DLD1 (cell line): ENCODE data around the gene RASSF8.
"Not testable (repeated sequence)": the region's sequence is repeated elsewhere in the genome, so short reads cannot be mapped to it uniquely, and the experiment has no call there.

Experiments used
- in situ Hi-C: cut with HindIII; loops from 2 replicates; pipeline ENCODE4 v1.10.0; 2017; ENCODE audit warnings: low sequenced_read_pairs

RASSF8 gene

GRCh38 chr12:26054383-26054782 lies 95.9 kb downstream of the RASSF8 start:
- in situ Hi-C loops: no loop called here

DNA sequence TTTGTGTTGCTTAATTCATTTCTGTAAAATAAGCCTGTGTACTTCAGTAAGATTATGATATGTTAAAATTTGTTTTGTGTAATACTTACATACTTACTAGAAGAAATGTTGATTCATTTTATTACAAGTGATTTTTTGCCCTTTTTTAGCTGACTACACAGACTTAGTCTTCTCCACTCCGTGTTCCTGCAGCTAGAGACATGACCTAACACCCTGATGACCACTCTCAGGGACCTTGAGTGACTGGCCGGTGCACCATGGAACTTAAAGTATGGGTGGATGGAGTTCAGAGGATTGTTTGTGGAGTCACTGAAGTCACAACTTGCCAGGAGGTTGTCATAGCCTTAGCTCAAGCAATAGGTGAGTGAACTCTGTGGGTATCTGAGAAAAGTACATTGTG lies 96.6 kb downstream of the RASSF8 start:
- in situ Hi-C loops: no loop called here

DNA sequence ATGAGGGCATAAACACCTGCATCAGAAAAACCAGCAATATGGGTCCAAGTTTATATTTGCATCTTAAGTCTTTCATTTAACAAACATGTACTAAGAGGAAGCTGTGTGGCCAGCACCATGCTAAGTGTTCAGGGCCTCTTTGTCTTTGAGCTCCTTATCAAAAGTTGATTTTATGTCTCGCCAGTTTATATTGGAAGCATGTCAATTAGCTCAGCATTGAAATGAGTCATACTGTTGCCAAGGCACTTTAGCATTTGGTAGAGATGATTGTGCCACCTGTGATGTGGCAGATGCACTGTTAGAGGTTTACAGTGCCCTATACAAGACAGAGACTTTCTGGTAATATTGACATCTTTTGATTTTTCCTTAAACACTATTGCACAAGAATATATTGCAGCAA lies 97.9 kb downstream of the RASSF8 start:
- in situ Hi-C loops: no loop called here

GRCh38 chr12:26057271-26057670 lies 98.8 kb downstream of the RASSF8 start:
- in situ Hi-C loops: not testable (repeated sequence)

DNA sequence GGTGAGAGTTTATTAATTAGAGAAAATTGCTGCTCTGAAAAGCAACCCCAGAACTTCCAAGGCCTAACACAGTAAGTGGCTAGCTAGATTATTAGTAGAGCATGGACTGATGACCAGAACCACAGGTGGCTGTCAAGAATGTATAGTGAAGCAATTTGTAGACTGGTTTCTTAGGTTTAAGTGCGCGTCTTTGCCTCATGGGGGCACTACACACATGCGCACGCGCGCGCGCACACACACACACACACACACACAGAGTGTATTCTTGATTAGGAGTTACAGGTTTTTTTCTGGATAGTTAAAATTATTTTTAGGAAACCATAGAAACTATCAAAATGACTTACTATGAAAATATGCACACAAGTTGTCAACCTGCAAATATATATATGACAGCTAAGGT lies 99.8 kb downstream of the RASSF8 start:
- in situ Hi-C loops: no loop called here

DNA sequence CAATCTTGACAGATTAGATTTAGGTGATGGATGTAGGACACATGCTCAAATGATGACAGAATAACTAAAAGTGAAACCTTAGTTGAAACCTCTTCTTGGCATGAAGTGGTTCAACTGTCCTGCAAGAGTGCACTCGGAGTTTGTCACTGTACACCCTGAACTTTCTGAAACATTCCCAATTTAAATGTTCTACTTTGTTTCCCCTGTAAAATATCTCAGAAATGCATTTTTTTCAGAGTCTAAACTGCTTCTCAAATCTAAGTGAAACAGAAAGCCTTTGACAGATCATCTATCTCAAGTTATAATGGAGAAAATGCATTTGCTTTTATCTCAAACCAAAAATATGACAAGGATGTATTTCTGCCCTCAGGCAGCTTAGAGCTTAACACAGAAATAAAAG lies 100.3 kb downstream of the RASSF8 start:
- in situ Hi-C loops: no loop called here

GRCh38 chr12:26062006-26062405 lies 103.5 kb downstream of the RASSF8 start:
- in situ Hi-C loops: no loop called here

DNA sequence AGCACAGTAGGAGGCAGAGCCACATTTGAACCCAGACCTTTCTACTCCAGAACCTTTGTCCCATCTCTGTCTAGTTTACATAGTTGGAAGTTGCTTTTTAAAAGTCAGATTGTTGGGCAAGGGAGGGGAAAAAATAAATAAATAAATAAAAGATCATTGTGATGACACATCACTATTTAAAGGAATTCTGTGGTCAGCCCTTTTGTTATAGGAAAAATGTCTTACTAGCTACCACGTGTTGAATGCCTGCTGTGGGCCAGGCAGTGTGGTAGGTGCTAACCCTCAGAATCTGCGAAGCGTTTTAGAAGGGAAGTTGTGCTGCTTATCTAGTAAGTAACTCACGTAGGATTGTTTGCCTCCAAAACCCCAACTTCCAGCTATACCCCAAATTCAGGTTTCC lies 104.1 kb downstream of the RASSF8 start:
- in situ Hi-C loops: no loop called here

DNA sequence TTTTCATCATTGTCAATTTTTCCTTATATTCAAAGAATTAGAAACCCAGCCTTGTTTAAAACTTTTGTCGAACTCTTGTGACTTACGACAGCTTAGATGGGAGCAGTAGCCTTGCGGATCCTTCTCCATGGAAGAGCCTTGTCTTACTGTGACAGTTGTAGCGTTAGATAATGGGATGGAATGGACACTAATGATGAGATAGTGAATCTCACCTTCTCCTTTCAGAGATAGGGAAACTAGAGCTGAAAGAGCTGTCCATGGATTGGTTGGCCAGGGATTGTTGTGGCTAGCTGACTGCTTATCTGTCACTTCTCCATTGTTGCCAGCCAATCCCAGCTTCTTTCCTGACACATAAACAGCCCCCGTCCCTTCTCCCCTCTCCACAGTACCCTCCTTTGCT lies 107.0 kb downstream of the RASSF8 start:
- in situ Hi-C loops: no loop called here

GRCh38 chr12:26068503-26068902 lies 110.0 kb downstream of the RASSF8 start:
- in situ Hi-C loops: no loop called here

DNA sequence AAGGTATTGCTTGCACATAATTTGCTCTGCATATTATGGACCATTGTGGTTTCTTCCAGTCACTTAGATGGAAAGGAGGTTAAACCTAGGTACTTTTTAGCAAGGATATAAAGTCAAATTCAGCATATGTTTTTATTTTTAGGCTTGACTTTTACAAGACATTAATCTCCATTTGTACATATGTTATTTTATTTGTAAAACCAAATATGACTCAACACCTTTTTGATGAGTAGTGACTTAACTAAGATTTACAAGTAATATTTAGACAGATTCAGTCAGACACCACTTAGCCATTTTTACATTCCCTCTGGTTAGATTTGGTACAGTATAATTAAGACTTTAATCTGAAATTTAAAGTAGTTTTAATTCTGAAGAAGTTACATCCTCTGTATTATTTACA lies 111.3 kb downstream of the RASSF8 start:
- in situ Hi-C loops: no loop called here

GRCh38 chr12:26077915-26078702 lies 119.6 kb downstream of the RASSF8 start:
- in situ Hi-C loops: no loop called here

- in situ Hi-C loops: no loop called here
Observed at GRCh38 chr12:26080911-26081310, 122.4 kb downstream of the RASSF8 start.

DNA sequence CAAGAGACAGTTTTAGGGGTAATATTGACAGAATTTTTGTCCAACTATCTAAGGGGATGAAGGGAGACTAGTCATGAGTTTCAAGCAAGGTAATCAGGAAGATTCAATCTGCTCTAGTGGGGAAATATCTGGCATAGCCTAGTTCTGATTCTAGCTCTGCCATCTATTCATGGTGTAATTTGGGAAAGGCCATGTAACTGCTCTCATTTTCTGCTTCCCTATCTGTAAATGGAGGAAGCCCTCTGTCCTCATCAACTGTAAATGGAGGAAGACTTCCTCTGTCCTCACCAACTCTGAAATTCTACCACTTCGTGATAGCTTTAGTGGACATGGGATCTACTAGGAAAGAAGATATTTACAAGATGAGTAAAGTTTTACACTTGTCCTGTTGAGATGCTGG lies 128.5 kb downstream of the RASSF8 start:
- in situ Hi-C loops: no loop called here

DNA sequence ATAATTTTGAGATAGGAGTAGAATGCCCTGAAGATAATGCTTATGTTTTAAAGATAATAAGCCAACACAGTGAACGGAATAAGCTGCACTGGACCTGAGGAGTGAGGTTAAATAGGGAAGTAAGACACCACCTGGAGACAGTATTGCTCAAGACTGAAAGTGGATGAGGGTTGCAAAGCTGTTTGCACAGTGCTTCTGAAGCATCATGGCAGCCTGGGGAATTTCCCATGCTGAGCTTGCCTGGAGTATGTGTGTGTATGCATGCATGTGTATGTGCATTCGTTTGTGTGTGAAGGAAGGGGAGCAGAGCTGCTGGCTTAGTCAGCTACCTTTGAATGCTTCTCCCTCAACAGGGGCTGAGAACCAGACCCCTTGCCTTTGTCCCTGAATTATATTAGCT lies 130.5 kb downstream of the RASSF8 start:
- in situ Hi-C loops: no loop called here

DNA sequence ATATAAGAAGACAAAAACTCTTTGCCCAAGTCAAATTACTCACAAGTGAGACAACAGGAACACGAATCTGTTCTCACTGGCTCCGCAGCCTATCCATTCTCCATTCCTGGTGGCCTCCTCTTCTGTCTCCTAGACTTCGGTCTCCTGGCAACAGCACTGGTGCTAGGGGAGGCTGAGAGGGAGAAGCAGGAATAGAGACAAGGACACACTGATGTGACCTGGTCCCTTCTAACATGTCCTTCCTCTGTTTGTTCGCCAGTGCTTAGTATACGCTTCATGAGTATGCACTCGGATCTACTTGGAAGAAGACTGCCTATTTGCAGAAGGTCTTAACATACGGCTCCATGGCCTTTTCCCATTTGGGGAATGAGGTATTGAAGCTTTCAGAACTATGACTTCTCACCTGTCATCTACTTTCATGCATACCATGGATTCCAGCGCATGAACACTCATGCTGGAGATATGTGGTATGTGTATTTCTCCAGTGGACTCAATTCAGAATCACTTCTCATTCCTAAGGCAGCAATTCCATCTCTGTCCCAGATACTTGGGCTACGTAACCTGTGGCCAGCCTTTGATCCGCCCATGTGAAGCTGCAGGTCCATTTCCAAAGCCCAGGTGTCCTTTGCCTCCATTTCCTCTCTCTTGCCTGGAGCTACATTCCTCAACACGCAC lies 132.5 kb downstream of the RASSF8 start:
- in situ Hi-C loops: no loop called here

DNA sequence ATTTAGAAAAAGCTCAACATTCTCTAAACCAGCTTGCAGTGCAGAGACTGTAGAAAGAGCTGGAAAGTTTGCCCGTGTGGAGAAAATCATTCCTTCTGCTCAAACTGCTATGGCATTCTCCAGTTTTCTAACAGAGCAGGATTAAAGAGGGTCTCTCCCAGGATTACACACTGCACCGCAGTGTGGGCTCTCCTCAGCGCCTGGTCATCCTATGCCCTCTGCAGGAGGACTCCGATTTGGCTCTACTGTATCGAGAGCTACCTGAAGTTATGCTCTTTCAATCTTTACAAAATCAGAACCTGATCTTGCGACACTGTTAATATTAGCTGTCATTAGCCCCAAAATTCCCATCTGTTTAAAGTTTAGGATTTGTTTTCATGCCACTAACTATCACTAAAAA lies 133.3 kb downstream of the RASSF8 start:
- in situ Hi-C loops: no loop called here

GRCh38 chr12:26092346-26093105 lies 134.0 kb downstream of the RASSF8 start:
- in situ Hi-C loops: no loop called here

DNA sequence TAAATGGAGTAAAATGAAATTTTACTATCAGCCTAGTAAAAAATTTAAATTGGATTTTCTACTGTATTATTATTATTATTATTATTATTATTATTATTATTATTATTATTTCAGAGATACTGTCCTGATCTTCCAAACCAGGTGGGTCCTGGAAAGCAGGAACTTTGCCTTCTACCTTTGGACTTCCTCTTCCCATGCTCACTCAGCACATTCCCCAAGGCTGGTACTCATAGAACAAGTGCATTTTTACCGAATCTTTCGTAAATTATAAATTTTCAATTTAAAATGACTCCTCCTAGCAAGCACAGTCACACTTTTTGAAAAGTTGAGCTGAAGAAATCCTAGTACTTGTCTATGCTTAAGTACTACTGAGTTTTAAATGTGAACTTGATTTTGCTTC lies 136.7 kb downstream of the RASSF8 start:
- in situ Hi-C loops: no loop called here

GRCh38 chr12:26096036-26096435 lies 137.6 kb downstream of the RASSF8 start:
- in situ Hi-C loops: no loop called here

GRCh38 chr12:26097046-26097878 lies 138.8 kb downstream of the RASSF8 start:
- in situ Hi-C loops: no loop called here
